Endothelial cell of coronary artery (primary cell): ENCODE data around the gene SLC28A2. TPM values are rescaled to one million over a fixed set of nuclear protein-coding genes. Genes with fewer than 3 reads are reported as not detected.

Experiments
- total RNA-seq: library from RNA; depleted of rRNA; stranded (reverse); fragments of >200 nt; gene quantifications from 2 replicates; pipeline ENCODE4 v1.2.3, GENCODE V29; 2014

SLC28A2 gene, protein sequence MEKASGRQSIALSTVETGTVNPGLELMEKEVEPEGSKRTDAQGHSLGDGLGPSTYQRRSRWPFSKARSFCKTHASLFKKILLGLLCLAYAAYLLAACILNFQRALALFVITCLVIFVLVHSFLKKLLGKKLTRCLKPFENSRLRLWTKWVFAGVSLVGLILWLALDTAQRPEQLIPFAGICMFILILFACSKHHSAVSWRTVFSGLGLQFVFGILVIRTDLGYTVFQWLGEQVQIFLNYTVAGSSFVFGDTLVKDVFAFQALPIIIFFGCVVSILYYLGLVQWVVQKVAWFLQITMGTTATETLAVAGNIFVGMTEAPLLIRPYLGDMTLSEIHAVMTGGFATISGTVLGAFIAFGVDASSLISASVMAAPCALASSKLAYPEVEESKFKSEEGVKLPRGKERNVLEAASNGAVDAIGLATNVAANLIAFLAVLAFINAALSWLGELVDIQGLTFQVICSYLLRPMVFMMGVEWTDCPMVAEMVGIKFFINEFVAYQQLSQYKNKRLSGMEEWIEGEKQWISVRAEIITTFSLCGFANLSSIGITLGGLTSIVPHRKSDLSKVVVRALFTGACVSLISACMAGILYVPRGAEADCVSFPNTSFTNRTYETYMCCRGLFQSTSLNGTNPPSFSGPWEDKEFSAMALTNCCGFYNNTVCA
- not detected in 2 replicates for total RNA-seq

DNA sequence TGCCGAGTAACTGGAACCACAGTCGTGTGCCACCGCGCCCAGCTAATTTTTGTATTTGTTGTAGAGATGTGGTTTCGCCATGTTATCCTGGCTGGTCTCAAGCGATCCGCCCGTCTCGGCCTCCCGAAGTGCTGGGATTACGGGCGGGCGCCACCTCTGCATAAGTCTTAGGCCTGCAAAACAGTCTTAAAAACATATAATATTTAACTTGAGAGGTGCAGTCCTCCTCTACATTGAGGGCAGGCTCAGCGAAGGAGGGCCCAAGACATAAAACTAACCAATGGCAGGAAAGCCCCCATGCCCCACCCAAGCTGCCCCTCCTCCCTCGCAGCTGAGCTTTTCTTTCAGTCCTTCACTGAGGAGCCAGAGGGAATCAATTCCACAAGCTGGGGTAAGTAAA, at the start of gene SLC28A2:
SLC28A2 (plus strand) TSS at position 347 of the 400 bp plus-strand sequence. CDS start 982 bp downstream, outside the sequence.

Other genes with a start within 250 kb of the SLC28A2 start
- 14.2 and 14.7 TPM in 2 replicates for gene SORD, start 229.0 kb upstream of the SLC28A2 start, total RNA-seq
- gene DUOX2, start 138.1 kb upstream of the SLC28A2 start, total RNA-seq, result not detected in 2 replicates
- gene DUOXA2, start 137.9 kb upstream of the SLC28A2 start, total RNA-seq, result not detected in 2 replicates
- gene DUOXA1, start 122.4 kb upstream of the SLC28A2 start, total RNA-seq, result not detected in 2 replicates
- gene DUOX1, start 122.2 kb upstream of the SLC28A2 start, total RNA-seq, result not detected in 2 replicates
- 1.8 TPM in 2 replicates for gene SHF, start 64.3 kb upstream of the SLC28A2 start, total RNA-seq
- 0.28 and 0.45 TPM in 2 replicates for gene GATM, start 126.3 kb downstream of the SLC28A2 start, total RNA-seq